ENCODE results near the gene RGS6.

The RGS6 gene

DNA sequence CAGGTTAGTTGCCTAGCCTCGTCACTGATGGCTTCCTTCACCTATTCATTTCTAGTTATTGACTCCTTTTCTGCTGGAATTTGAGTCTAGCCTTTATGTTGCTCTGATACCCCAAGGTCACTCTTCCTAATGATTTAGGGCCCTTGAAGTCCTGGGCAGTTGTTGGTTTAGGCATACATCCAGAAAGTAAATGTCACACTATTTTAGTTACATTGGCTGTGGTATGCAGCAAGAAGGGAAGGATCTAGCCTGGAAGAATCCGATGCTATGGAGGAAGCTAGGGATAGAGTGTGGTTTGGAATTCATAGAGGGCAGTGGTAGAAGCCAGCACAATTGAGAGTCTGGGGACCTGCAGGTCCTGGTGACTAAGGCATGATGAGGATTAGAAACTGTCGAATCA, 38.0 kb downstream of the RGS6 start:
- TF ChIP-seq, protein P1, sequence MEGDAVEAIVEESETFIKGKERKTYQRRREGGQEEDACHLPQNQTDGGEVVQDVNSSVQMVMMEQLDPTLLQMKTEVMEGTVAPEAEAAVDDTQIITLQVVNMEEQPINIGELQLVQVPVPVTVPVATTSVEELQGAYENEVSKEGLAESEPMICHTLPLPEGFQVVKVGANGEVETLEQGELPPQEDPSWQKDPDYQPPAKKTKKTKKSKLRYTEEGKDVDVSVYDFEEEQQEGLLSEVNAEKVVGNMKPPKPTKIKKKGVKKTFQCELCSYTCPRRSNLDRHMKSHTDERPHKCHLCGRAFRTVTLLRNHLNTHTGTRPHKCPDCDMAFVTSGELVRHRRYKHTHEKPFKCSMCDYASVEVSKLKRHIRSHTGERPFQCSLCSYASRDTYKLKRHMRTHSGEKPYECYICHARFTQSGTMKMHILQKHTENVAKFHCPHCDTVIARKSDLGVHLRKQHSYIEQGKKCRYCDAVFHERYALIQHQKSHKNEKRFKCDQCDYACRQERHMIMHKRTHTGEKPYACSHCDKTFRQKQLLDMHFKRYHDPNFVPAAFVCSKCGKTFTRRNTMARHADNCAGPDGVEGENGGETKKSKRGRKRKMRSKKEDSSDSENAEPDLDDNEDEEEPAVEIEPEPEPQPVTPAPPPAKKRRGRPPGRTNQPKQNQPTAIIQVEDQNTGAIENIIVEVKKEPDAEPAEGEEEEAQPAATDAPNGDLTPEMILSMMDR (IDR thresholded peaks at IDR 0.05; ENCODE audit: low read depth, low read length), result no peak
- no peak for DNase-seq (ENCODE audit: extremely low read depth, low read depth)

DNA sequence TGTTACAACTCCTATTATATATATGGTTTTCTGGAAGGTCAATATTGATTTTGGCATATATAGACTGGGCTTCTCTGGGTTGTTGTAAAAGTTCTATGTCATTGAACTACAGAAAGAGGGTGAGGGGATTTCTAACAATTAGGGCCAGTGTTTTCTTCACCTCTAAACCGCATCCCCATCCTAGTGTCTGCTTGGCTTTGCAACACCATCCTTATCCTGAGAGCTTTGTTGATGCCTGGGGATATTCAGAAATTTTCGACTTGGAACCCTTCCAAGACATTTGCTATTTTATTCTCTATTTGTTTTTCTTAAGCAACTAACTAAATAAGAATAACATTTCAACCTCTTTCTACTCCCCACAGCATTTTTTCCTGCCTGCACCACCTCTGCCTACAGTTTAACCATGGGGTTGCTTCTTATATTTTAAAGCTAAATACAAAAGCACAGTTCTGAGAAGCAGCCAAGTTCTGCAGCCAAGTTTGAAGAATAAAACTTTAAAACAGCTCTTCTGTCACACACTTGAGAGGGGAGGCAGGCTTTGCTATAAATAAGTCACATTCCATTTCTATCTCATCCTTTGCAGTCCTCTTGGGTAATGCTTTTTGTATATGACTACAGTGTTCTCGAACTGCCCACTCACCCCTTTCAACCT, 53.4 kb downstream of the RGS6 start:
- TF ChIP-seq, protein P1 (IDR thresholded peaks at IDR 0.05; ENCODE audit: low read depth, low read length), result no peak

DNA sequence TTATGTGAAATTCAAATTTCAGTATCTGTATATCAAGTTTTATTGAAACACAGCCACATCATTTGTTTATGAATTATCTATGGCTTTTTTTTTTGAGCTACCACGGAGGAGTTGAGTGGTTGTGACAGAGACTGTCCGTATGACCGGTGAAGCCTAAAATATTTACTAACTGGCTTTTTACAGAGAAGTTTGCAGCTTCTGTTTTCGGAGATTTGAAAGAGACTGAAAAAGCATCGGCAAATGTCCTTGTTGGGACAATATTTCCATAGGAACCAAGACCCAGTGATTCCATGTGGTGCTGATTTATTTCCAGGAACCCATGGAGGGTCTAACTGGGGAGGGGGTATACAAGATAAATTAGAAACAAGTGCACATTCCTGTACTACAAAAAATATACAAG, 56.2 kb downstream of the RGS6 start:
- no peak for DNase-seq (ENCODE audit: extremely low read depth, low read depth)
- TF ChIP-seq, protein P1 (IDR thresholded peaks at IDR 0.05; ENCODE audit: low read depth, low read length), result no peak

More for the DNA sequence above, 53.4 kb downstream of the RGS6 start:
- DNase-seq (ENCODE audit: extremely low read depth, low read depth), result no peak

DNA sequence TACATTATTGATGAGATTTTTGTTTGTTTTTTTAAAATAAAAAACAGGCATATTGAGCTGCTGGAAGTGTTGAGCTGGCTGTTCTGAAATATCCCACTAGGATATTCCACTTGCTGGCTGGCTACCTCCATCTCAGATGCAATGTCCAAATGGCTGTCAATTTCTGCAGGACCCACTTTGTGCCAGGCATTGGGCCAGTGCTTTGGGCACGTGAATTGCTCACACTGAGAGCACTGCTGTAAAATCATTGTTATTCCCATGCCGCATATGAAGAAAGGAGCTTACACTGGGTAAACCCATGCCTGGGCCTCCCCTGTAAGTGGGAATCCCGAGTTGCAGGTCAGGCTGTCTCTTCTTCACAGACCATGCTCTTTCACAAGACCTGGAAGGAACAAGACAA, 56.7 kb downstream of the RGS6 start:
- no peak for DNase-seq (ENCODE audit: extremely low read depth, low read depth)
- TF ChIP-seq, protein P1 (IDR thresholded peaks at IDR 0.05; ENCODE audit: low read depth, low read length), result no peak

DNA sequence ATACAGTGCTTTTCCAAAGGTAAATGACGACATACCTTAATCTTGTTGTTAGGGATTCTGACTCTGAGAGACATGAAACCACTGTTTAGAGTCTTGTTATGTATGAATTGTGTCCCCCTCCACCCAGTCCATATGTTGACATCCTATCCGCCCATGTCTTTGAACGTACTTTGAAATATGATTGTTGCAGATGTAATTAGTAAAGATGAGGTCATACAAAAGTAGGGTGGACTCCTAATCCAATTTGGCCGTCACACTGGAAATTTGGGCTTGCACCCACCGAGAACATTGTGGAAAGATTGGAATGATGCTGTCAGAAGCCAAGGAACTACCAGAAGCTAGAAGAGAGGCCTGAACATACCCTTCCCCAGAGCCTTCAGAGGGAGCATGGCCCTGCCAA, 62.2 kb downstream of the RGS6 start:
- DNase-seq (ENCODE audit: extremely low read depth, low read depth), result no peak
- TF ChIP-seq, protein P1 (IDR thresholded peaks at IDR 0.05; ENCODE audit: low read depth, low read length), result no peak

DNA sequence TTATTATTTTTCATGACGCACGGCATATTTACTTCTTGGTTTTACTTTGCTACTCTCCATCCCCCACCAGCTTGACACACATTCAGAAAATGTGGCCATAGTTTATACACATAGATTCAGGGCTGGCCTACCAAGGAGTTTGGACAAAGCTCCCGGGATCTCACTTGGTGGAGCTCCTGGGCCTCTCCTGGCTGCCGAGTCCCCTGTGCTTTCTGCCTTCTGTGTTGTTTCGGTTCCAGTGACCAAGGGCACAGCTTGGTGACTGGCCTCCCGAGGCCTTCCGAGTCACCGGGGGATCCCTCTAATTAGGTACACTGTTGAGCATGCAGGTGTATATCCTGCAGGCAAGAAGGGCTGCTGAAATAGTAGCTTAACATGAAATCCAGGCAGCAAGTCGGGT, 63.5 kb downstream of the RGS6 start:
- TF ChIP-seq, protein P1 (IDR thresholded peaks at IDR 0.05; ENCODE audit: low read depth, low read length), result no peak
- DNase-seq (ENCODE audit: extremely low read depth, low read depth), result no peak

DNA sequence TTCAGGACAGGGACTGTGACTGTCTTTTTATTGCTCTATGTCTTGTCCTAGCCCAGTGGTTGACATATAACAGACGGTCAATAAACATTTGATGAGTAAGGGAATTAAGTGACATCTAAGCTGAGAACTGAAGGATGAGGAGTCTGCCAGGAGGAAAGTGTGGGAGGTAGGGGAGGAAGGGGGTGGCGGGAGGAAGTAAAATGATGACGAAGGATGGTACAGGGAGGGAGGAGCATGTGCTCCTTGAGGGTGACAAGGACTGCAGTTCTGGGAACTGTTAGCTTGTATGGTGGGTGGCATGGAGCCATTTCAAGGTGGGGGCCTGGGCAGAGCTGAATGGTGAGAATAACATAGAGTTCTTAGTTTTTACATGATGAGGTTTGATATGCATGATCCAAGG, 64.4 kb downstream of the RGS6 start:
- TF ChIP-seq, protein P1 (IDR thresholded peaks at IDR 0.05; ENCODE audit: low read depth, low read length), result no peak

More for the DNA sequence above, 64.4 kb downstream of the RGS6 start:
- no peak for DNase-seq (ENCODE audit: extremely low read depth, low read depth)
